ENCODE results near the gene QRFPR. TPM values are rescaled to one million over a fixed set of nuclear protein-coding genes. Genes with fewer than 3 reads are reported as not detected.

The QRFPR gene
- total RNA-seq, 6 experiments from 2014 or later, result not detected

- intact Hi-C loops (cut with DNase I), result loop anchor here in 1 of 2 donors (10.0 kb wide), 1 partner anchor 350 kb away; no protein-coding TSS in a partner anchor
- no peak for TF ChIP-seq POLR2A (IDR thresholded peaks at IDR 0.05)
- TF ChIP-seq, protein P1, sequence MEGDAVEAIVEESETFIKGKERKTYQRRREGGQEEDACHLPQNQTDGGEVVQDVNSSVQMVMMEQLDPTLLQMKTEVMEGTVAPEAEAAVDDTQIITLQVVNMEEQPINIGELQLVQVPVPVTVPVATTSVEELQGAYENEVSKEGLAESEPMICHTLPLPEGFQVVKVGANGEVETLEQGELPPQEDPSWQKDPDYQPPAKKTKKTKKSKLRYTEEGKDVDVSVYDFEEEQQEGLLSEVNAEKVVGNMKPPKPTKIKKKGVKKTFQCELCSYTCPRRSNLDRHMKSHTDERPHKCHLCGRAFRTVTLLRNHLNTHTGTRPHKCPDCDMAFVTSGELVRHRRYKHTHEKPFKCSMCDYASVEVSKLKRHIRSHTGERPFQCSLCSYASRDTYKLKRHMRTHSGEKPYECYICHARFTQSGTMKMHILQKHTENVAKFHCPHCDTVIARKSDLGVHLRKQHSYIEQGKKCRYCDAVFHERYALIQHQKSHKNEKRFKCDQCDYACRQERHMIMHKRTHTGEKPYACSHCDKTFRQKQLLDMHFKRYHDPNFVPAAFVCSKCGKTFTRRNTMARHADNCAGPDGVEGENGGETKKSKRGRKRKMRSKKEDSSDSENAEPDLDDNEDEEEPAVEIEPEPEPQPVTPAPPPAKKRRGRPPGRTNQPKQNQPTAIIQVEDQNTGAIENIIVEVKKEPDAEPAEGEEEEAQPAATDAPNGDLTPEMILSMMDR (IDR thresholded peaks at IDR 0.05), result no peak
- Histone ChIP-seq H3K4me1 (no peaks in the 10 kb centered on the region), H3K4me3 (no peak overlapping the region), H3K27me3 (peaks cover 0 to 10% of the 10 kb centered on the region in 2 donors), H3K36me3 (no peaks in the 10 kb centered on the region), H3K9me3 (no peaks in the 10 kb centered on the region), H3K27ac (no peak overlapping the region)
- ATAC-seq (peak in 1 of 4 donors; percentile 30), DNase-seq (no peak)
Measured at GRCh38 chr4:121375262-121375661, 5.6 kb downstream of the QRFPR start.

GRCh38 chr4:121373841-121374240 lies 7.0 kb downstream of the QRFPR start:
- no peaks in the 10 kb centered on the region for H3K36me3 ChIP-seq
- H3K4me1 ChIP-seq, result no peaks in the 10 kb centered on the region
- TF ChIP-seq, protein P1 (IDR thresholded peaks at IDR 0.05), result no peak
- no peak for TF ChIP-seq POLR2A (IDR thresholded peaks at IDR 0.05)
- no peak for ATAC-seq
- H3K4me3 ChIP-seq, result no peak overlapping the region
- WGBS (ENCODE audit: insufficient coverage, low coverage, low lambda C conversion rate, missing lambda C conversion rate), result 71% methylated on average over 6 of the region's 6 CpGs
- intact Hi-C loops (cut with DNase I), result loop anchor here in 1 of 2 donors (10.0 kb wide), 1 partner anchor 351 kb away; no protein-coding TSS in a partner anchor
- H3K9me3 ChIP-seq, result no peaks in the 10 kb centered on the region
- no peaks in the 10 kb centered on the region for H3K27me3 ChIP-seq
- DNase-seq, result no peak
- H3K27ac ChIP-seq, result no peak overlapping the region

- Histone ChIP-seq H3K27ac (no peak overlapping the region), H3K27me3 (no peaks in the 10 kb centered on the region), H3K9me3 (no peaks in the 10 kb centered on the region), H3K4me1 (no peaks in the 10 kb centered on the region), H3K36me3 (no peaks in the 10 kb centered on the region), H3K4me3 (no peak overlapping the region)
- no peak for DNase-seq
- WGBS (ENCODE audit: insufficient coverage, low coverage, low lambda C conversion rate, missing lambda C conversion rate), result 41% methylated on average over 1 of the region's 1 CpG
- peak; percentile 48 to 59 (median 50) for ATAC-seq
- TF ChIP-seq, protein P1 (IDR thresholded peaks at IDR 0.05), result peak; percentile 33 to 61 (median 60)
- TF ChIP-seq POLR2A (IDR thresholded peaks at IDR 0.05), result no peak
- intact Hi-C loops (cut with DNase I), result loop anchor here in 1 of 2 donors (10.0 kb wide), 1 partner anchor 354 kb away; no protein-coding TSS in a partner anchor
Measured at GRCh38 chr4:121370729-121371325, 10.0 kb downstream of the QRFPR start.

- Histone ChIP-seq H3K4me1 (no peaks in the 10 kb centered on the region), H3K36me3 (no peaks in the 10 kb centered on the region), H3K4me3 (no peak overlapping the region), H3K27ac (no peak overlapping the region), H3K9me3 (no peaks in the 10 kb centered on the region), H3K27me3 (no peaks in the 10 kb centered on the region)
- intact Hi-C loops (cut with DNase I), result no loop called here
- ATAC-seq (no peak), DNase-seq (no peak)
- 64% methylated on average over 1 of the region's 1 CpG for WGBS (ENCODE audit: insufficient coverage, low coverage, low lambda C conversion rate, missing lambda C conversion rate)
- TF ChIP-seq POLR2A (IDR thresholded peaks at IDR 0.05), result no peak
- TF ChIP-seq, protein P1 (IDR thresholded peaks at IDR 0.05), result no peak
Measured at GRCh38 chr4:121360495-121360894, 20.3 kb downstream of the QRFPR start.

Measured in right lobe of liver (tissue), 6 donors.